GM19238 (cell line): Measurements from ENCODE around the gene SAMSN1.
"Not testable (repeated sequence)": the region's sequence is repeated elsewhere in the genome, so short reads cannot be mapped to it uniquely, and the experiment has no call there.

Source experiments
- DNase-seq: peaks from one replicate; pipeline ENCODE4 v3.0.0; 2011; ENCODE audit warnings: low spot score; ENCODE audit not compliant: insufficient read length

SAMSN1 gene

GRCh38 chr21:14566894-14567293 lies 20.8 kb upstream of the SAMSN1 start:
- DNase-seq: no peak

DNA sequence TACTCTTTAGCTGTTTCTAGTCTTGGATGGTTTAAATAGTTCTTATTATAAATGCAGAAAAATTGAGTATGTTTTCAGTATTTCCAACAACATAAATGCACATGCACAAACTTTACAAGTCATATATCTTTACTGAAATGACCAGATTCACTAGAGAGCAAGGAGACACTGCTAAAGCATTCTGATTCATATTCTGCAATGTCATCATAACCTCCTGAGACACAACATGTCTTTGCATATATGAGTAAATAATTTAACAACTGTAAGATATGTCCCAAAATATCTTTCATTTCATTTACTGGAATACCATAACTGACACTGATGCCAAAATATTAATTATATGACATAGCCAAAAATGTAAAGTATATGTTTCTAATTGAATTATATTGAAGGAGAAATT lies 16.8 kb upstream of the SAMSN1 start:
- DNase-seq: no peak

- DNase-seq: no peak
Measured at GRCh38 chr21:14560555-14560954, 14.4 kb upstream of the SAMSN1 start.

DNA sequence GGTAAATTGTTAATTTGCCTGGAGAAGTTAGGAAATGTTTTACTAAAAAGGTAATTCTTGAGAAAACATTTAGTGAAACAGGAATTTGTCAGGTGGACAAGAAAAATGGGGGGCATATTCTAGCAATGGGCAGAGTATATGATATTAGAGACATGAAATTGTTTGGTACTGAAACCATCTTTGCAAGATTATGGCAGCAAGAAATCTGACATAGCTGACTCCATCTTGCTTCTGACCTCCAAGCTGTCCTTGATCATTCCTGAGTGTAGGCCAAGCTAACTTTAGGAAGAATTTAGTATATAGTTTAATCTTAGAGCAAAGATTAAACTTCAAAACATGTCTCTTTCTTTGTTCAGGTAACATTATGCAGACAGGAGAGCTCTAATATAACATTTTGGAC lies 14.0 kb upstream of the SAMSN1 start:
- no peak for DNase-seq

DNA sequence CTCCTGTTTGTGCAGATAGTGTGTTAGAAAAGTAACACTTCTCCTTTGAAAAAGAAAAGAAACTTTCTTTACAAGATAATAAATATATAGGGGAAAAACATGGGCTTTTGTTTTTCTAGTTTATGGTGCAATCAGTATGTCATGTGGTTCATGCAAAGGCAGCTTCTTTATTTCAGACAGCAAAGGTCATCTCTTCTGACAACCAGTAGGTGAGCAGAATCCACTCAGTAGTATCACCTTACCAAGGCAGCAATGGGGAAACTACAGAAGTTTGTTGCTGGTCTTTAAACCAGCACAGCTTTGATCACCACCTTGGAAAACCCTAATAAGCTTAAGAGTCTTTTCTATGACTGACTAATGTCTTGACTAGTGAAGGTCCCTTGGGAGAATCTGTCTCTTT lies 13.0 kb upstream of the SAMSN1 start:
- no peak for DNase-seq

DNA sequence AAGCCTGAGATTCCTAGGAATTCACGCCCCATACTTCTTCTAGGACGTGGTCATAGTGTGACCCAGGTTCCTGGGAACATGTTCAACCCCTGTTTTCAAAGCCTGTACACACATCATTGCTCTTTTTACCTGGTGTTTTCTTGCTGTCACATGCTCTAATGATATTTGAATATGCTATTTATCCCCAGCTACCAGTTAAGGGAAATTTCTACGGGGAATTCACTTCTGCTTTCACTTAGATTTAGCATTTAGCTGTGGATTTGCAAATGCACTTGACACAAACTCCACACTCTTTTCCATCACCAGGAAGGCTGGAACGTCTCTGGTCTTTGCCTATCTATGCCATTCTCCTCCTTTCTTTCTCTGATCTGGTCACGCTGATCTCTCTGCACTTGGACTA lies 11.3 kb upstream of the SAMSN1 start:
- no peak for DNase-seq

GRCh38 chr21:14554948-14555347 lies 8.8 kb upstream of the SAMSN1 start:
- DNase-seq: no peak

DNA sequence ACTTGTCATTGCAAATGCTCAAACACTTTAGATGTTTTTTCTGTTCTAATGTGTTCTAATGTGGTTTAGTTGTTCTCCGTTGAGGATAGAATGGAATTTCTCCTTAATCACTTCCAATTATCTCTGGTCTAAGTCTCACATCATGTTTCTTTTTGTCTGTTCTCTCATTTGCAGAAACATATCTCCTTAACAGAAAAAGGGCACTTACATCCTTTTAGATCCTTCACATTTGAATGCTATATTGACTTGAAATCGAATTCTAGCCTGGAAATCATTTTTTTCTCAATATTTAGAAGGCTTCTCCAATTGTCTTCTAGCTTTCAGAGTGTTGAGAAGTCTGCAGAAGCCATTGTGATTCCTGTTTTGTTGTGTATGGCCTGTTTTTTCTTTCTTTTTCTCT lies 7.3 kb upstream of the SAMSN1 start:
- no peak for DNase-seq

GRCh38 chr21:14551741-14552140 lies 5.6 kb upstream of the SAMSN1 start:
- no peak for DNase-seq

GRCh38 chr21:14550135-14550534 lies 4.0 kb upstream of the SAMSN1 start:
- no peak for DNase-seq

DNA sequence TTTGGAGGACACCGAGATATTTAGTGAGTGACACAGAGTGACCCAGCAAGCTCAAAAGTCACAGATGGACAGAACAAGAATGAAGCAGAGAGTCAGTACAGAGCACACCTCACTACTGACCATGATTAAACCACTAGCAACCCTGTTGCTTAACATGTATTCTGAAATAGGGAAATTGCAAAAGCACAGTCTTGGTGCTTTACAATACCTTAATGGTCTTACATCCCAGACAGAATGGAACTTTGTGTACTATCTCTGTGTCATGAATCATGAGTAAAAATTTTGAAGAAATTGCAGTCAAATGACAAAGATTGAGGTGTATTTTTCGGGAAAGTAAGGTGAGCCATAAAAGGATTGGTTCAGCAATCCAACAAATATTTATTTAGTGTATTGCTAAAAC lies 2.7 kb upstream of the SAMSN1 start:
- no peak for DNase-seq

GRCh38 chr21:14547834-14548513 lies 1.9 kb upstream of the SAMSN1 start:
- no peak for DNase-seq

GRCh38 chr21:14546719-14547118 lies 604 bp upstream of the SAMSN1 start:
- not testable (repeated sequence) for DNase-seq

DNA sequence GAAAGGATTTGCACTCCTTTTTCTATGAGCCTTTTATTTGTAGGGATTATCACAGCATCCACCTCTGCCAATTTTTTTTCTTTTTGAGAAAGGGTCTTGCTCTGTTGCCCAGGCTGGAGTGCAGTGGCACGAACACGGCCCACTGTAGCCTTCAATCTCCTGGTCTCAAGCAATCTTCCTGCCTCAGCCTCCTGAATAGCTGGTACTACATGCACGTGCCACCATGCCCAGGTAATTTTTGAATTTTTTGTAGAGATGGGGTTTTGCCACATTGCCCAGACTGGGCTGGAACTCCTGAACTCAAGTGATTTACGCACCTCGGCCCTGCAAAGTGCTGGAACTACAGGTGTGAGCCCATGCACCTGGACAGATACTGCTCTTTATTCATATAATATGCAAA lies 2.1 kb downstream of the SAMSN1 start:
- no peak for DNase-seq

DNA sequence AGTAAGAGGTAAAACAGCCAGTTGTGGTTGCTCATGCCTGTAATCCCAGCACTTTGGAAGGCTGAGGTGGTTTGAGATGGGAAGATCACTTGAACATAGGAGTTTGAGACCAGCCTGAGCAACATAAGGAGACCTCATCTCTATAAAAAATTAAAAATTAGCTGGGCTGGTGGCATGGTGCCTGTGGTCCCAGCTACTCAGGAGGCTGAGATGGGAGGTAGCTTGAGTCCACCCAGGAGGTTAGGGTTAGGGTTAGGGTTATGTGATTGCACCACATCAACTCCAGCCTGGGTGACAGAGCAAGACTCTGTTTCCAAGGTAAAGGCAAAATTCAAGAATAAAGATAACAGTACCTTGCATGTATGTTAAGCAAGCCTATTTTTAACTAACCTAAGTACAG lies 3.5 kb downstream of the SAMSN1 start:
- DNase-seq: no peak

- DNase-seq: no peak
Measured at GRCh38 chr21:14541841-14542490, 4.1 kb downstream of the SAMSN1 start.

- DNase-seq: no peak
Measured at GRCh38 chr21:14538483-14538882, 7.6 kb downstream of the SAMSN1 start.

GRCh38 chr21:14536929-14537328 lies 9.2 kb downstream of the SAMSN1 start:
- no peak for DNase-seq

DNA sequence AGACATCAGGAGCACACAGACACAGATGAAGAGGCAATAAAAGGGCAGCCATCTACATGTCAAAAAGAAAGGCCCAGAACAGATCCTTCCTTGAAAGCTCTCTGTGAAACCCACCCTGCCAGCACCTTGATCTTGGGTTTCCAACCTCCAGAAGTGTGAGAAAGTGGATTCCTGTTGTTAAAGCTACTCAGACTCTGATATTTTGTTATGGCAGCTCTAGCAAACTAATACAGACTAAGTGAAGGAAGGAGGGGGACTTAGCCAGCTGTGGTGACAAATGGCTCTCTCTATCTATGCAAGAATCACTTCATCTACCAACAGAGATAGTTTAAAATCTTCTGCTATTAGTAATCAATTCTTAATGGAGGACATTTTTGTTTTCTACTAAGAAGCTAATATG lies 10.4 kb downstream of the SAMSN1 start:
- no peak for DNase-seq

DNA sequence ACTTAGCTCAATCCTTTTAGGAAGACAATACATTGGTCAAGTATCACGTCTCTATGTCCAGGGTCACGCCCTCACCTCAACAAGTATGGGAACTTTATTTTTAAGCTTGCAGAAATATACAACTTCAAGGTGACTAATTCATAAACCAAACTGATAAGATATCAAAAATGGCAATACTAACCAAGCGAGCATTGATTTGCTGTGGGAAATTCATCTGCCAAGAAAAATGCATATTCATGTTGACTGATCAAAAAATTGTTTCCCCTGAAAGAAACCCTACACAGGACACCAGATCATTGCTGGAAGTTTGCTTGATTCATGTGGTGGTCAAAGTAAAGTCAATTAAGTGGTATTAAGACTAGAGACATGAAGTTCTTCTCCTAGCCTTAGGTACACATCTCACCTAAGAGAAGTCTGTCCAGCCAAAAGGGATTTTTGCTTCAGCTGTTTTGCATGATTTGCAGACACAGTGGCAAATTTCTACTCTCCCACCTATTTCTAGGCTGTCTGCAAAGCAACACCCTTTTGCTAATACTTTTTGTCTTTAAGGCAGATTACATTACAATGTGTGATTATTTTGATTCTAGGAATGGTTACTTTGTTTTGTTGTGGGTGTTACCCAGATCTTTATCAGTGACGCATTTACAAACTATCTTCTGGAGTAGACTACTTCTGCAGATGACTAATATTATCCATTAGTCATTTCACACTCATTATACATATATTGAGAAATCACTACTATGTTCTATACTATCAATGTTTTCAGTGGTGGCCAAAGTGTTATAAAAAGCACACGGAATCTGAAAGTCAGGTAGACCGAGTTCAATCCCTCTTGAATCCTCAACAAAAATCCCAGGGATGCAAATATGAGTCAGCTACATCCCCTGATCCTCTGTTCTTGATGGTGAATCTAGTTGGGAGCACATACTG lies 12.4 kb downstream of the SAMSN1 start:
- no peak for DNase-seq

DNA sequence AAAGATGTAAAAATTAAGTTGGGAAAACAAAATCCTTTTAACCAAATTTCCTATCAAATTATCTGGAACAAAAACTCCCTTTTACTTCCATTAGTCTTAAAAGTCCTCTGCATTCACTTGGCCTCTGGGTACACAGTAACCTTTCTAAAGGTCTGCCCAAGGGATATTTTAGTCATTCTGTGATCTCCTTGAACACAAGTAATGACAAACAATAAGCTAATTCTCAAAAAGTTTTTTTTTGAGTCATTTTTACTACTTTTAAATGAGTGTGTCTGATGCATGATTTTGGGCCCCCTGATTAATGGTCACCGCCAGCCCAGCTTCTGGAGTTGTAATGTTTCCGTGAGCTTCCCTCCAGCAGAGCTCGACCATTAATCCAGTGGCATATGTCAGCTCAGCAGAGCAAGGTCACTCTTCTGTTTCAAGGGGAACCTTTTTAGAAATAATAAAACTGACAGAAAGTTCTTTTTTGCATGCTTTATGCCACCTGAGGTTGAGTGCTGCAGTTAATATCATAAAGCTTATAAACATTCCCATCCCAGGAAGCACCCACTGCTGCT lies 14.3 kb downstream of the SAMSN1 start:
- DNase-seq: no peak

DNA sequence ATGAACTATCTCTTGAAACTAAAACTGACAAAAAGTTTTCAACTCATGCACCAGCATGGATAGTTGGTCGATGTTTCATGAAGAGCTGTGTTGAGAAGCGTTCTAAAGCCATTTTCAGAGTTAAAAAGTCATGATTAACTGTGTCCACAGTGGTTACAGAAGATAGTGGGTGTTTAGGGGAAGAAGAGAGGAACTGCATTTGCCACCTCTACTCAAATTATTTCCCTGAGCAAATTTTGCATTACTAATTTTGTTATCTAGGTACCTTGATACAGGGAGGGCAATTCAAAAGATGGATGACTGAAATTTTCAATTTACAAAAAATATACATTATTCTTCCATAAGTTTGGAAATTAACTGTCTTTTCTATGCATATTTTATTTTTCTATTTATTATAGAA lies 15.5 kb downstream of the SAMSN1 start:
- DNase-seq: no peak
